HG03097 (cell line): ENCODE results near the gene AQP1.

Source experiments
- ATAC-seq: cut with Tn5 transposase; IDR thresholded peaks from one replicate; pipeline ENCODE4 v1.9.1; 2021; ENCODE audit not compliant: unreplicated experiment, low FRiP score

Gene AQP1

GRCh38 chr7:30971440-30971839 lies 59.8 kb downstream of the AQP1 start:
- ATAC-seq, result no peak

- ATAC-seq, result no peak
Measured at GRCh38 chr7:30971840-30972563, 60.3 kb downstream of the AQP1 start.

GRCh38 chr7:30973292-30973691 lies 61.6 kb downstream of the AQP1 start:
- ATAC-seq, result no peak

GRCh38 chr7:30973791-30974604 lies 62.3 kb downstream of the AQP1 start:
- no peak for ATAC-seq

GRCh38 chr7:30974605-30975255 lies 63.1 kb downstream of the AQP1 start:
- ATAC-seq, result peak; percentile 88
